Activated CD4-positive, alpha-beta T cell treated with anti-CD3 and anti-CD28 coated beads for 1 hour (primary cell): ENCODE data around the gene KIRREL3.
"Not testable (repeated sequence)": the region's sequence is repeated elsewhere in the genome, so short reads cannot be mapped to it uniquely, and the experiment has no call there.

Source experiments
- DNase-seq: peaks from one replicate; pipeline ENCODE4 v3.0.0-alpha.2; 2020

Gene KIRREL3

DNA sequence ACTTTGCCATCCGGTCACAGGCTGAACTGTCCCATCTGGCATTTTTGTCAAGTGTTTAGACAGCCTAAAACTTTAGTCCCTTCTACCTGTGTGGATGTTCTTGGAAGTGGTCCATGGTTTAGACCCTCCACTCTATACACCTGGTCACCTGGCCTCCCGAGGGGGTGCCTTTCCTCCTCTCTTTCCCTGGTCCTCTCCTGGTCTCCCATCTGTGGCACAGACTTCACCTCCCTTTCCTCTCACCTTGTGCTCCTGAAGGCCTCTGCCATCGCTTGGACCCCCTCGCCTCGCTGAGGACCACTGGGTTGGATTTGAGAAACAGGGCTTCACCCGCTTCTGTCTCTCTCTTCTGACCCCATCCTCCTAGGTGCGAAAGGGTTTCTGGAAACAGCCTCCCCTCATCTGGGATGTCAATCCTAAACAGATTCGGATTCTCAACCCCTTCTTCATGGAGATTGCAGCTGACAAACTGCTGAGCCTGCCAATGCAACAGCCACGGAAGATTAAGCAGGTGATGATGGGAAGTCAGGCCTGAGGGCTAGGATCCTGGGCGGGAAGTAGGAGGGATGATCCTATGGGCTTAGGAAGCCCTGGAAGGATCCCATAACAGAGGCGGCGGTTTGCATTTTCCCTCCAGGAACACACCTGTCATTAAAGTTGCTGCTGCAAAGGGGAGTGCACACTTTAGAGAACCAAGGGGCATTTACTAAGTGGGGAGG is 591.5 kb downstream of the KIRREL3 start:
- DNase-seq, result no peak

DNA sequence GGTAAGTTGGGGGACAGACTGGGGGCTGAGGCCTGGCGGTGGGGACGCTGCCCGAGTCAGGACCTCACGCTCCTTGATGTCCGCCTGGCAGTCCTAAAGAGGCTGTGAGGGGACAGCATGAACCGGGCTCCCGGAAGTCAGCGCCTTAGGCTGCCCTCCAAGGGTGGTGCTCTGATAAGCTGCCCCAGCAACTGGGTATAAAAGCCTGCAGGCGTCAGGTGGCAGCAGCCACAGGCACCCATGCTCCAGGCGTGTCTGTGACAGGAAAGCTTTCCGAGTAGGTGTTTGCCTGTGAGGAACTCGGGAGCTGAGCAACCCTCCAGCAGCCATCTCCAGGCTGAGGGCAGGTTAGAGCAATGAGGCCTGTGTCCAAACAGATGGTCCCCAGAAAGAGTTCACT is 592.1 kb downstream of the KIRREL3 start:
- no peak for DNase-seq

DNA sequence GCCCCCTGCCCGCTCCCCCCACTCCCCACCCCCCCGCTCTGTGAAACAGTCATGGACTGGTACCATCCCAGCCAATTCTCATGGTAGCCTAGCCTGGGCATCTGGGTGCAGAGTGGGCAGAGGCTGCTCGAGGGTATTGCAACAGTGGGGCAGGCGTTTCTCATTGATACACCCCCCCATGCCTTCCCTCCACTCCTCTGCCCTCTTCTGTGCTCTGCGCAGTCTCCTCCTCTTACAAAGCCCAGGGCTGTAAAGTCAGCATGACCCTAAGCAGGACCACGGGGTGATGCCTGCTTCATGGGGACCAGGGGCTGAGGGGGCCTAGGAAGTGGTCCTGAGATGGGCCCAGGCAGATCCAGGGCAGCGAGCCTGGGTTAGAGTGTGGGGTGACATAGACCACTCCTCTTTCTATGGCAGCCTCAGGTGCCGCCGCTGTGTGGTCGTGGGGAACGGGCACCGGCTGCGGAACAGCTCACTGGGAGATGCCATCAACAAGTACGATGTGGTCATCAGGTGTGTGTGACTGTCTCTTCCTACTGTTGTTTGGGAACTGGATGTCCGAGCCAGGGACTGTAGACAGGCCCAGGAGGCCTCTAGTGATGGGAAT is 592.8 kb downstream of the KIRREL3 start:
- DNase-seq, result no peak

DNA sequence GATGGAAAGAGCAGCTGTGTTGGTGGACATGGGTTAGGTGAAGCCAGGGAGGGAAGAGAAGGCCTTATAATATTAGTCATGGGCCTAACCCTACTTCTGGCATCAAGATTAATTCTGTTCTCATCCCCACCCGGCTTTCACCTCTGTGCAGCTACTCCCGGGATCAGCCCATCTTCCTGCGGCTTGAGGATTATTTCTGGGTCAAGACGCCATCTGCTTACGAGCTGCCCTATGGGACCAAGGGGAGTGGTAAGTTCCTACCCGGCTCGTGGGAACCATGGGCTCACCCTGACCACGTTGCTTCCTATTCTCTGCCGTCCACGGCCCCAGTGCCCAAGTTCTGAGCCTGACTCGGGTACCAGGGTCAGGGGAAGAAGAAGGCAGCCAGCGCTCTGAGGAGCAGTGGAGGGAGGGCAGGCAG is 593.5 kb downstream of the KIRREL3 start:
- DNase-seq, result no peak

DNA sequence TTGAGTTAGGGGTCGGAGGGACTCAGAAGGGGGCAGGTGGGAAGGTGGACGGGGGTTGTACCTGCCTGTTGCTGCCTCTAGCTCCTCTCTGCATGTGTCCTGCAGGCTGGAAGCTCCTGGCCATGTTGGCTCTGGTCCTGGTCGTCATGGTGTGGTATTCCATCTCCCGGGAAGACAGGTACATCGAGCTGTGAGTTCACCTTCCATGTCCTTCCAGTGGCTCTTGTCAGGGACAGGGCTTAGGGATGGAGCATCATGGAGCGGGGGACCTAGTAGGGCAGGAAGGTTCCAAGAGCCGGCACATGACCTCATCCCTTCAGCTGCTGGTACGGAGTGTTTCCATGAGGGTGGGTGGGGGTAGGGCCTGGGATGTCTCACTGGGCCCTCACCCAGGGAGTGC is 594.2 kb downstream of the KIRREL3 start:
- no peak for DNase-seq

DNA sequence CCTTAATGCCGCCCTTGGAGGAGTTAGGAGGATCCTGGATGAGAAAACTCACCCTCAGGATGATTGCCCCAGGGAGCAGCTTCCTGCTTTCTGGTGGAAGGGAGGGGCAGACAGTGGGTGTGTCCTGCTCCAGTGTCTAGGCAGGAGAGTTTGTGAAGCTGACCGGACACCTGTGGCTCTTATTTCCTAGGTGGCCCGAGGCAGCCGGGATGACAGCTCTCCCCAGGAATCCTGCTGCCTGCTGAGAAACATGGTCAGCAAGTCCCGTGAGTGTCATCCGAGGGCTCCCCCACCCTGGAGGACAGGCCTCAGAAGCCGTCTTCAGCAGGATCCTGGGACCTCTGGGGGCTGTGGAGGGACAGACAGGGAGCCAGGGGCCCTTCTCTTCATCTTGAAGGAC is 594.7 kb downstream of the KIRREL3 start:
- DNase-seq, result no peak

DNA sequence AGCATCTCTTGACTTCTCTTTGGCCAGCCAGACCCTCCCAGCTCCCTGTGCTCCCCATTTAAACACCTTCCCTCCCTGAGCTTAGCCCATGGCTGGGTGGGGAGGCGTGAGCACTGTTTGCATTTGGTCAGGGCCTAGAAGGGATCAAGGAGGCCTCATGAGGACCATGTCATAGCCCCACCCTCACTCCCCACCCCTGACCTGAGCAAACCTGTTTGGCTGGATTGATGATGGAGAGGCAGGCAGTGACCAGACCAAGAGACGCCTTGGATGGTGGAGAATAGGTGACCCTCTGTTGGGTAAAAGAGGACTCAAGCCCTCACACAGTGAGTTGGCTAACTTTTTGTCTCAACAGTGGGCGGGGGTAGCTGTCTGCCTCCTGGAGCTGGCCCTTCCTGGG is 595.2 kb downstream of the KIRREL3 start:
- DNase-seq, result no peak

DNA sequence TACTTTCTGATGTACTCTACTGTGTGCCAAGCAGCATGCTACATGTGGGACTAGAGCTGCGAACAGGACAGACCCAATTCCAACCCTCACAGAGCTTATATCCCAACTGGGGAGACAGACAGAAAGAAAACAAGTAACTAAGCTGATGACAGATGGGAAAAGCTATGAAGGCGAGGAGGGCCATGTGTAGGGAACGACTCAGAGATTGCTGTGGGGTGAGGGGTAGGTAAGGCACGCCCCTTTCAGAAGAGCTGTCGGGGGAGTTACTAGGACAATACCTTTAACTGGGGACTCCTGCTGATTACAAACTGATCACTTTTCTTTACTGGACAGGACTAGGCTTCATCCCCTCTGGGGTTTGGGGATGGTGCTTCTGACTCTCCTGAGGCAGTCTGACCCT is 596.2 kb downstream of the KIRREL3 start:
- DNase-seq, result no peak

DNA sequence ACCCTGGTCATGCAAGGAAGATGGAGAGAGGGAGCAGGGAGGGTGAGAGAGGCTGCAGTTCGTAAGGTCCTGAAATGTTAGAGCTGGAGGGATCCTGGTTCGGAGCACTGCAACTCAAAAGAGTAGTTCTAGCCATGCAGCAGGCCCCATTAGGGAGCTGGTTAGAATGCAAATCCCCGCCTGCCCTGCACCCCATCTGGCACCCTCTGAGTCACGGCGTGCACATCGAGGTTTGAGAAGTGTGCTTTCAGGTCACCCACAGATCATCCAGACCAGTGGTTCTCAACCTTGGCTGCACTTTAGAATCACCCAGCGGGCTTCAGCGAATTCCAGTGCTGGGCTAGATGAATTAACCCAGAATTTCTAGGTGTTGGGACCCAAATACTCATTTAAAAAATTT is 596.9 kb downstream of the KIRREL3 start:
- no peak for DNase-seq

DNA sequence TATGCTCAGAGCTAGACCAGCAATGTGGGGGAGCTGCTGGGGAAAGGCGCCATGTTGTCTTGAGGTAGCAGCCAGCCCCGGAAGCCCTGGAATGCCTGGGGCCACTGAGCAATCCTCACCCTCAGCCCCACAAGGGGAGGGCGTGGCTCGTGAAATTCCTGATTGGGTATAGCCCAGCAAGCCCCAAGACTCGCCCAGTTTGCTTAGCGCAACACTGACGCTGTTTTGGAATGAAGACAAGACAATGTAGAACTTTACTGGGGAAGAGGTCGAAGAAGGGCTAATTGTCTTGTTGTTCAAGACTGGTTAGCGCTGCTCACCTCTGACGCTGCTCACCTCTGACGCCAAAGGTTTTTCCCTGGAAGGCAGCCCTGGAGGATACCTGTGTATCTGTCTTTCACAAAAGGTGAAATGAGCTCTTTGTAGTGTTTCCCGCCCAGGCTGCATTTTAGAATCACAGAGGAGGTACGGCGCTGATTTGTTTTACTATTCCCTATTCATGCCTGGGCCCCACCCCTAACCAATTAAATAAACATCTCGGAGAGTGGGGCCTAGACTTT is 597.5 kb downstream of the KIRREL3 start:
- DNase-seq, result no peak

DNA sequence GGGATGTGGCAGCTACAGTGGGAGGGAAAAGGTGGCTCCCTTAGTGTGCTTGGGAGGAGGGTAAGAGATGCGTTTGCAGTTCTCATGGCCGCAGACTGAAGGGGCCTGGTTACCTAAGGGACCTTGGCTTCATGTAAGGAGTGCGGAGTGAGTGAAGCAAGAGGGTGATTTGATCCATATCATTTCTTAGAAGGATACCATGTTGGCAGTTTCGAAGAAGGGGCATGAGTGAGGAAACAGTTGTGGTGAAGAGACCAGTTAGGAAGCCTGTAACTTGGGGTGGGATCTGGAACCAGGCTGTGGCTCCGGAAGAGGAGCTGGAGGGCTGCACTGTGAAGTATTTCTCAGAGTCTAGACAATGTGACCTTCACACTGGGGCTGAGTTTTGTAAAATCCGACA is 600.1 kb downstream of the KIRREL3 start:
- no peak for DNase-seq

DNA sequence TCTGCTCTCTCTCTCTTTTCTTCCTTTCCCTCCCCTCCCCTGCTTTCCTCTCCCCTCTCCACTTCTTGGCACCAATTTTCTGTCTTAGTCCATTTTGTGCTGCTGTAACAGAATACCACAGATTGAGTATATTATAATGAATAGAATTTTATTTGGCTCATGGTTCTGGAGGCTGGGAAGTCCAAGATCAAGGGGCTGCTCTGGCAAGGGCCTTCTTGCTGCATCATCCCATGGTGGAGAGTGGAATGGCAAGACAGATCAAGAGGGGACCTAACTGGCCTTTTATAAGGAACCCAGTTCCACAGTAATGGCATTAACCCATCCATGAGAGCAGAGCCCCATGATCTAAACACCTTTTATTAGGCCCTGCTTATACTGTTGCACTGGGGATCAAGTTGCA is 600.6 kb downstream of the KIRREL3 start:
- no peak for DNase-seq

DNA sequence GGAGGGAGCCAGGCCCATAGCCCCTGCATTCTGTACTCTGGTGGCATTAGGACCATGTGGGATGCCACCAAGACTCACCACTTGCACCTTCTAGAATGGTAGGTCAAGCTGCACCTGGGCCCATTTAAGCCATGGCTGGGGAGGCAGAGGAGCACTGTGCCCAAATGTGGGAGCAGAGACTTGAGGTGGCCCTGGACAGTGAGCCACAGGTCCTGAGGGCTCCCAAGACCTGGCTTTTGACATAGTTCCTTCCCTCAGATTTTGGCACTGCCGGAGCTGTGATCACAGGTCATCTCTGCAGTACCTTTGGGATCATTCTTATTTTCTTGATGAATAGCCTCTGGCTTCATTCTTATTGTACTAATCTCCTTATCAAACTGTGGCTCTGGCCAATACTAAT is 601.8 kb downstream of the KIRREL3 start:
- DNase-seq, result no peak

DNA sequence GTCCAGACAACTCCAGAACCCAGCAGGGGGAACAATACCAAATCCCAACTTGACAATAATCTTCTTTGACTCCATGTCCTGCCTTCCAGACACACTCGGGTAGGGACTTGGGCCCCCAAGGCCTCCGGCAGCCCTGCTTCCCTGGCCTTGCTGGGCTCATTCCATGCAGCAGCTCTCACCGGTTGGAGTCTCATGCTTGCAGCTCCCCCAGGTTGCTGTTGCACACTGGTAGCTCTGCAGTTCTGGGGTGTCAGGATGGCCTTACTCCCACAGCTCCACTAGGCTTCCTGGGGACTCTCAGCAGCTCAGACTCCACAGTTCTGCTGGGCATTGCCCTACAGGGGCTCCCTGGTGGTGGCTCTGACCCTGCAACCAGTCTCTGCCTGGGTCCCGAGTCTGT is 602.3 kb downstream of the KIRREL3 start:
- DNase-seq, result no peak

DNA sequence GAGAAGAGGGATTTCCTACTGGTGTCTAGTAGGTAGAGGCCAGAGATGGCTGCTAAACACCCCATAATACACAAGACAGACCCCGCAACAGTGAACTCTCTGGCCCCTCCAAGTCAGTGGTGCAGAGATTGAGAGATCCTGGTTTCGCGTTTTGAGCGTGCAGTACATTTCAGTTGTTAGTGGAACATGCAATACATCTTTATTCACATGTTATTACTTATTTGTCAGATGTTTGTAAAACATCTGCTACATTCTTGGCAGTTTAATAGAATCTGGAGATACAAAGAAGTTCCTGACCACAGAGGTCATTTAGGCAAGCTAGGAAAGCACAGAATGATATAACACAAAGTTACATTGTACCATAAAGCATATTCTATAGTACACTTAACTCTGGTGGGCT is 603.6 kb downstream of the KIRREL3 start:
- DNase-seq, result no peak

DNA sequence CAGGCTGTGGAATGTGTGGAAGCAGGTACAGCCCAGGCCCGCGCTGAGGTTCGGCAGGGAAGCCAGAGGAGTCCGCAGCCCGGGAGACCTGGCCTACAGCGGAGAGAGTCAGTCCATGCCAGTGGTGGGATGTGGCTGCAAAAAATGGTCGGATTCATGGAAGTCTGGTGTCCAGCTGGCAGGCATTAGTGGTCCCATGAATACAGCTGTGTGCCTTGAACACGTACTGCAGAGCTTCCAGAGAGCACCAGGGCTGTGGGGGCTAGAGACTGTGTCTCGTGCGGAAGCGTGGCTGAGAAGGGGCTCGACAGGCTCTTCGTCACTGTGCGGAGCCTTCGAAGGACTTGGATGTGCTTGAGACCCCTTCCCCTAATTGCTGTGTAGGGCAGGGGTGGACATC is 604.3 kb downstream of the KIRREL3 start:
- DNase-seq, result not testable (repeated sequence)

DNA sequence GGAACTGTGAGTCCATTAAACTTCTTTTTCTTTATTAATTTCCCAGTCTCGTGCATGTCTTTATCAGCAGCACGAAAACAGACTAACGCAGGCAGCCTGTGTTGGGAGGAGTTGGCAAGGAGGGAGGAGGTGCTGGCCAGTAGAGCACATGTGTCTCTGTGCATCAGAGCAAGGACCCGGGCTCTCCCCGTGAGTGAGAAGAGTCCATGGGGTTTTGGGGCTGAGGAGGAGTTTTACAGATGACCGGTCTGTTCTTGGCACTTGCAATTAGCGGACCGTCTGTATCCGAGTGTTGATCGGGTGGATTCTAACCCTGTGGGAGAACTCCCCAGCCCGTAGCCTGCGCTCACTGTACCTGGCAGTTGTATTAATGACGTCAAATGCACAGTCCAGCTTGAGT is 604.8 kb downstream of the KIRREL3 start:
- DNase-seq, result not testable (repeated sequence)

DNA sequence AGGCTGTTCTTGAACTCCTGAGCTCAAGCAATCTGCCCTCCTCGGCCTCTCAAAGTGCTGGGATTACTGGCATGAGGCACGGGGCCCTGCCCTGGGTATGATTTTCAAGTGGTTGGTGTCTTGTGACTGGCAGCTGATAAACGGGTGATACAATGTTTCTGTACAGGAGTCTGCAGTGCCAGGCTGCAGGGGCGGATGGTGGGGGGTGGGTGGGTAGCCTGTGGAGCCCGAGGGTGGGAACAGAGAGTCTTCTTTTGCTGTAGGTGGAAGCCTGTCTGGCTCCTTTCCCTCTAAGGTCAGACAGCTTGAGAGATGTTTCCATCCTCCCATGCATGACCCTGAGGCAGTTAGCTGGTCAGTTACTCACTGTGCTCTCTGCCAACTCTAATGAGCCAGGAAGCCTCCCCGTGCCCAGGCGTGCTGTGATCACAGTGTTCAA is 605.9 kb downstream of the KIRREL3 start:
- not testable (repeated sequence) for DNase-seq

DNA sequence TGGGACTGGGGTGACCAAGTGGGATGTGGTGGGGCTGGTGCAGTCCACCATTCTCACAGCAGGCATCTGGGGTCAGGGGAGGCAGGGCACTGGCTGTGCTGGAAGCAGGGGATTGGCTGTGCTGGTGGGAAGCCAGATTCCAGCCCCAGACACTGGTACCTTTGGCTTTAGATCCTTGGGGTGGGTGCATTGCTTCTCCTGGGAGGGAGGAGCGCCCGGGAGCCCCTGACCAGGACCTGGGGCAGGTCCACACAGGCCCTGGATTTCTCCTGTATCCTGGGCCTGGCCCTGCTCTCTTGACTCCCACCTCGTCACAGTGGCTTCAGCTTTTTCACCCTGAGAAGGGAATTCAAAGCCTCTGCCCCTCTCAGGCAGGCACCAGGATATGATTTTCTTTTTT is 606.5 kb downstream of the KIRREL3 start:
- DNase-seq, result no peak

DNA sequence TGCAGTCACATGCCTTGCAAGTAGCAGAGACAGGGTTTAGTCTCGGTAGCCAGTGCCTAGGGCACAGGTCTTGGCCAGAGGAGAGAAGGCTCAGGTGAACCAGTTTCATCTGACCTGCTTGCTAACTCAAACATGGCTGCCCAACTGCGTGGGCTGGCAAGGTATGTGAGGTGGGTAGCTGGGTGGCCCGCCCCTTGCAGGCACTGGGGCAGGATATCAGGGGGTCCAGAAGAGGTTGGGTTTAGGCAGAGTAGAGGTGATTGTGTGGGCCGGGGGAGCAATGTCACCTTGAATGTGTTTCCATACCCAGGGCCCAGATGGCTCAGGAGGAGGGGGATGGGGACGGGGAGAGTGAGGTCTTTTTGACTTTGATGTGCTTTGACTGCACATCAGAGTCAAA is 607.4 kb downstream of the KIRREL3 start:
- no peak for DNase-seq

DNA sequence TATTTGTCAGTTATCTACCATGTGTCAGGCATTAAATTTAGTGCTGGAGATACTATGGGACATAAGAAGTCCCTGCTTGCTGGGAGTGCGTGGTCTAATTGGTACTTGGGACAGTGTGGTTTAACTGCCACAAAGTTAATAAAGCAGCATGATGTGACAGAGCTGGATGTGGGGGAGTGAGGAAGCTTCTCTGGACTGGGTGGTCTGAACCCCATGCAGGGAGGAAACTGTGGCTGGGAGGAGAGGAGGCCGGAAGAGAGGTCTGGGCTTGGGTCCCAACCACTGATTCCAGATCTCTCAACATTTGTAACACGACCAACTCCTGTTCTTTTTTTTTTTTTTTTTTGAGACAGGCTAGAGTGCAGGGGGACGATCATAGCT is 607.9 kb downstream of the KIRREL3 start:
- DNase-seq, result no peak

DNA sequence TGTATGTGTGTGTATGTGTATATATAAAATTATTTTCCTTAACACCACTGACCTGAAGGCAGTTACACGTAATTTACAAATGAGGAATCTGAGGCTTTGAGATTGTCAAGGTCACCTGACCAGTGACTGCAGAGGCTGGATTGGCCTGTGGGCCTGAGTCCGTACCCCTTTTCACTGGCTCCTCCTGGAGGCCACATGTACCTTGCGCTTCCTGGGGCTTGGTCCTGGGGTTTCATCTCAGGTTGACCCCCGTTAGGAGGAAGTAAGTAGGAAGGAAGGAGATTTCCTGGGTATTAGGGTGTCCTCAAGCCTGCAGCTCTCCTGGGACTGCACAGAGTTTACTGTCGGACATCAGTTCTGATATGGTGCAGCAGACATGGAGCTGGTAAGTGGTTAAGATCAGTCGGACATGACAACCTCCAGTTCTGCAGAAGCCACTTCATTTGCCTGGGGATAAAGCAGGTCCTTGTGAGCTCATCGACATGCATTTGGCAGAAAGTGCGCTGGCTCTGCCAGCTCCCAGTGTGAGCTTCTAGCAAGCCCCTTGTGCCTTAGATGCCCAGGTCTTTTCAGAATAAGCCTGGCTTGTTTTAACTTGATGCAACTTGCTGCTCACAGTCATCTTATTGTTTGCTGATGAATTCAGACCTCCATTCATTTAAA is 608.5 kb downstream of the KIRREL3 start:
- DNase-seq, result no peak

DNA sequence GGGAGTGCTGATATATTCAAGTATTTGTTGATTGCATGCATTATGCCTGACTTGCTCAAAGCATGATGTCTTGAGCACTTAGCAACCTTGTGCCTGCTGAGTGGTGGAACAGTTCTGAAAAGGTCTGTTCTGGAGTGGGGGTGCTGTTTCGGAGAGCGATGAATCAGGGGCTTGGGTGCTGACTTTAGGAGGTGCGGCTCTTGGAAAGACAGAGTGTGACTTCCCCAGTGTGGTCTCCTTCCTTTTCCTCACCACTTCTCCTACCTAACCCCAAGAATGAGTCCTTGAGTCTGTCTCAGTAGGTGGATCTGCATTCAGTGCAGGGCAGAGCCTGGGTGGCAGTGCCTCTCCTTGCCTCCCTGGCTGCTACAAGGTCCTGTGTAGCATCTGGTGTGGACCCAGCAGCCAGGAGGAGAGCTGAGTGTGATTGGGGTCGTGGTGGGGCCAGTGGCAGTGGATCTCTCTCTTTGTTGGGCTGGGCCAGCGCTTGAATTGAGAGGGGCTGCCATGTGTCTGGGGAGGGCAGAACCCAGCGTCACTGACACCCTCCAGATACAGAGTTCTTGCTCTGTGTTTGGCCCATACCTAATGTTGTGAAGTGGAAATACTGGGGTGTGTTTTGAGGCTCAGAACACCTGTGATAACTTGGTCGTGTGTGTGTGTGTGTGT is 609.1 kb downstream of the KIRREL3 start:
- no peak for DNase-seq
